BJ (cell line): ENCODE data around the gene XXYLT1. TPM values are rescaled to one million over a fixed set of nuclear protein-coding genes. Genes with fewer than 3 reads are reported as not detected.
"Not testable (repeated sequence)": the region's sequence is repeated elsewhere in the genome, so short reads cannot be mapped to it uniquely, and the experiment has no call there.

Experiments used
- CTCF ChIA-PET: fragments of 350-600 bp; formaldehyde crosslinking; extraction: SDS; loops from one replicate; lab custom pipeline; 2021; ENCODE audit warnings: antibody characterized with exemption, inconsistent platforms; lab: Yijun Ruan, JAX
- POLR2A ChIA-PET: fragments of 300-600 bp; sonication (Branson Sonifier 250); formaldehyde crosslinking; extraction: SDS; loops from one replicate; lab custom pipeline; 2021; ENCODE audit warnings: antibody characterized with exemption; lab: Charles Lee
- DNase-seq: peaks from one replicate; pipeline ENCODE4 v3.0.0-alpha.2; 2011; ENCODE audit warnings: low read depth
- H3K27me3 ChIP-seq: 2 replicates; pipeline ENCODE4 v1.6.0; 2011; ENCODE audit warnings: low read length; ENCODE audit not compliant: control insufficient read depth, insufficient read depth
- H3K36me3 ChIP-seq: 2 replicates; pipeline ENCODE4 v1.5.1; 2011; ENCODE audit warnings: low read length; ENCODE audit not compliant: control insufficient read depth, insufficient read depth
- H3K4me3 ChIP-seq: 2 replicates; pipeline ENCODE4 v1.5.1; 2011; ENCODE audit warnings: low read depth, mild to moderate bottlenecking, control low read depth, low read length
- CTCF ChIP-seq: IDR thresholded peaks from 2 replicates; pipeline ENCODE4 v1.5.1; 2011; ENCODE audit warnings: low read depth, mild to moderate bottlenecking, control low read depth, inconsistent platforms, low read length, moderate library complexity; ENCODE audit not compliant: insufficient read depth
- polyA plus RNA-seq: library from polyadenylated mRNA; depleted of rRNA; stranded (reverse); fragments of >200 nt; gene quantifications from 2 replicates; pipeline ENCODE4 v1.2.3, GENCODE V29; 2011

XXYLT1 gene
- polyA plus RNA-seq, 1 experiment: 33.5 TPM

GRCh38 chr3:195302431-195302830 lies 31.5 kb upstream of the XXYLT1 start:
- Histone ChIP-seq H3K36me3 (peaks cover 2% of the 10 kb centered on the region), H3K27me3 (no peaks in the 10 kb centered on the region), H3K4me3 (no peak overlapping the region)
- no peak for DNase-seq
- POLR2A ChIA-PET: interaction anchor here (0.5 to 0.6 kb wide), 2 partner anchors 42 to 73 kb away, joined by 4 read pairs; no protein-coding TSS in a partner anchor
- no peak for TF ChIP-seq CTCF
- CTCF ChIA-PET: interaction anchor here (1.3 to 2.2 kb wide), 3 partner anchors 16 to 48 kb away, joined by 3 to 8 read pairs (median 6); partner anchors contain the start of gene XXYLT1

GRCh38 chr3:195297446-195297845 lies 26.5 kb upstream of the XXYLT1 start:
- ChIA-PET CTCF (interaction anchor here (0.7 to 1.4 kb wide), 2 partner anchors 26 to 776 kb away, joined by 3 to 5 read pairs; partner anchors contain the start of gene XXYLT1), POLR2A (no interaction called here)
- Histone ChIP-seq H3K36me3 (peaks cover 3% of the 10 kb centered on the region), H3K27me3 (no peaks in the 10 kb centered on the region), H3K4me3 (no peak overlapping the region)
- no peak for DNase-seq
- TF ChIP-seq CTCF: no peak

- no peak for TF ChIP-seq CTCF
- ChIA-PET CTCF (interaction anchor here (0.7 to 1.4 kb wide), 2 partner anchors 25 to 777 kb away, joined by 3 to 5 read pairs; partner anchors contain the start of gene XXYLT1), POLR2A (no interaction called here)
- peaks cover 3% of the 10 kb centered on the region for H3K36me3 ChIP-seq
- H3K4me3 ChIP-seq: no peak overlapping the region
- H3K27me3 ChIP-seq: no peaks in the 10 kb centered on the region
- no peak for DNase-seq
Measured at GRCh38 chr3:195296662-195297061, 25.7 kb upstream of the XXYLT1 start.

- CTCF ChIA-PET: interaction anchor here (0.8 to 2.4 kb wide), 2 partner anchors 20 to 78 kb away, joined by 3 to 8 read pairs; partner anchors contain the start of gene XXYLT1
- no peak overlapping the region for H3K4me3 ChIP-seq
- peaks cover 2% of the 10 kb centered on the region for H3K36me3 ChIP-seq
- no peaks in the 10 kb centered on the region for H3K27me3 ChIP-seq
- no peak for DNase-seq
- POLR2A ChIA-PET: no interaction called here
- no peak for TF ChIP-seq CTCF
Measured at GRCh38 chr3:195291121-195291520, 20.2 kb upstream of the XXYLT1 start.

GRCh38 chr3:195290643-195291042 lies 19.7 kb upstream of the XXYLT1 start:
- DNase-seq, H3K4me3 ChIP-seq, POLR2A ChIA-PET, H3K36me3 ChIP-seq, H3K27me3 ChIP-seq: not testable (repeated sequence)
- CTCF ChIA-PET: interaction anchor here (0.6 to 2.4 kb wide), 3 partner anchors 20 to 244 kb away, joined by 3 to 8 read pairs (median 3); partner anchors contain the start of gene XXYLT1
